Astrocyte (in vitro differentiated cells and primary cell): ENCODE results near the gene P2RX1. TPM values are rescaled to one million over a fixed set of nuclear protein-coding genes. Genes with fewer than 3 reads are reported as not detected.

Source experiments
- DNase-seq: peaks from one replicate; pipeline ENCODE4 v3.0.0-alpha.2; 2010; ENCODE audit warnings: low read depth
- FAIRE-seq: peaks from 2 replicates; lab custom pipeline; 2011; peaks lifted over from hg19 to GRCh38; lab: Jason Lieb, UNC
- H2AFZ ChIP-seq: 2 replicates; pipeline ENCODE4 v1.6.0; 2012; ENCODE audit warnings: low read depth, low read length, inconsistent platforms
- H3K27ac ChIP-seq: 2 replicates; pipeline ENCODE4 v1.5.1; 2011; ENCODE audit warnings: low read depth, low read length, inconsistent platforms
- H3K27me3 ChIP-seq: 2 replicates; pipeline ENCODE4 v1.6.0; 2011; ENCODE audit warnings: low read length, inconsistent platforms; ENCODE audit not compliant: insufficient read depth
- H3K36me3 ChIP-seq: 2 replicates; pipeline ENCODE4 v1.5.1; 2011; ENCODE audit warnings: low read length, inconsistent platforms; ENCODE audit not compliant: insufficient read depth
- H3K4me1 ChIP-seq: 2 replicates; pipeline ENCODE4 v1.5.1; 2011; ENCODE audit warnings: low read length, inconsistent platforms; ENCODE audit not compliant: insufficient read depth
- H3K4me2 ChIP-seq: 2 replicates; pipeline ENCODE4 v1.6.0; 2012; ENCODE audit warnings: low read length, inconsistent platforms
- H3K4me3 ChIP-seq: 2 replicates; pipeline ENCODE4 v1.5.1; 2011; ENCODE audit warnings: low read depth, mild to moderate bottlenecking, low read length, inconsistent platforms; ENCODE audit not compliant: insufficient read depth
- H3K79me2 ChIP-seq: 2 replicates; pipeline ENCODE4 v1.6.0; 2012; ENCODE audit warnings: mild to moderate bottlenecking, low read length, inconsistent platforms; ENCODE audit not compliant: insufficient read depth
- H3K9ac ChIP-seq: 2 replicates; pipeline ENCODE4 v1.6.0; 2012; ENCODE audit warnings: mild to moderate bottlenecking, low read length, inconsistent platforms
- H3K9me3 ChIP-seq: 2 replicates; pipeline ENCODE4 v1.5.1; 2012; ENCODE audit warnings: low read depth, mild to moderate bottlenecking, low read length, inconsistent platforms; ENCODE audit not compliant: insufficient read depth
- H4K20me1 ChIP-seq: 2 replicates; pipeline ENCODE4 v1.6.0; 2012; ENCODE audit warnings: low read length, inconsistent platforms; ENCODE audit not compliant: insufficient read depth
- H3K27ac Mint-ChIP-seq: one replicate; pipeline ENCODE4 v1.8.0; 2021; ENCODE audit warnings: mild to moderate bottlenecking, mixed read lengths; ENCODE audit not compliant: unreplicated experiment
- H3K27me3 Mint-ChIP-seq: one replicate; pipeline ENCODE4 v1.8.0; 2021; ENCODE audit warnings: low read depth, mixed read lengths; ENCODE audit not compliant: unreplicated experiment
- H3K36me3 Mint-ChIP-seq: one replicate; pipeline ENCODE4 v1.8.0; 2021; ENCODE audit warnings: low read depth, mixed read lengths; ENCODE audit not compliant: unreplicated experiment
- H3K4me1 Mint-ChIP-seq: one replicate; pipeline ENCODE4 v1.8.0; 2021; ENCODE audit warnings: low read depth, mixed read lengths; ENCODE audit not compliant: unreplicated experiment
- H3K4me3 Mint-ChIP-seq: one replicate; pipeline ENCODE4 v1.8.0; 2021; ENCODE audit warnings: mild to moderate bottlenecking, moderate library complexity, mixed read lengths; ENCODE audit not compliant: unreplicated experiment
- H3K9me3 Mint-ChIP-seq: one replicate; pipeline ENCODE4 v1.8.0; 2021; ENCODE audit warnings: mild to moderate bottlenecking, mixed read lengths; ENCODE audit not compliant: unreplicated experiment
- EZH2 ChIP-seq: IDR thresholded peaks from 2 replicates; pipeline ENCODE4 v1.6.1; 2012; ENCODE audit warnings: mild to moderate bottlenecking, low read length, inconsistent platforms; ENCODE audit not compliant: insufficient read depth
- total RNA-seq: library from RNA; stranded (reverse); gene quantifications from 2 replicates; pipeline ENCODE4 v1.2.1, GENCODE V29; 2021
- TF ChIP-seq, protein P1 (sequence below): IDR thresholded peaks from 2 replicates; pipeline ENCODE4 v1.5.1; 2011; ENCODE audit warnings: low read depth, mild to moderate bottlenecking, inconsistent platforms, low read length, moderate library complexity; ENCODE audit not compliant: insufficient read depth

Gene P2RX1
- total RNA-seq, 1 donor from 2014 or later = not detected

DNA sequence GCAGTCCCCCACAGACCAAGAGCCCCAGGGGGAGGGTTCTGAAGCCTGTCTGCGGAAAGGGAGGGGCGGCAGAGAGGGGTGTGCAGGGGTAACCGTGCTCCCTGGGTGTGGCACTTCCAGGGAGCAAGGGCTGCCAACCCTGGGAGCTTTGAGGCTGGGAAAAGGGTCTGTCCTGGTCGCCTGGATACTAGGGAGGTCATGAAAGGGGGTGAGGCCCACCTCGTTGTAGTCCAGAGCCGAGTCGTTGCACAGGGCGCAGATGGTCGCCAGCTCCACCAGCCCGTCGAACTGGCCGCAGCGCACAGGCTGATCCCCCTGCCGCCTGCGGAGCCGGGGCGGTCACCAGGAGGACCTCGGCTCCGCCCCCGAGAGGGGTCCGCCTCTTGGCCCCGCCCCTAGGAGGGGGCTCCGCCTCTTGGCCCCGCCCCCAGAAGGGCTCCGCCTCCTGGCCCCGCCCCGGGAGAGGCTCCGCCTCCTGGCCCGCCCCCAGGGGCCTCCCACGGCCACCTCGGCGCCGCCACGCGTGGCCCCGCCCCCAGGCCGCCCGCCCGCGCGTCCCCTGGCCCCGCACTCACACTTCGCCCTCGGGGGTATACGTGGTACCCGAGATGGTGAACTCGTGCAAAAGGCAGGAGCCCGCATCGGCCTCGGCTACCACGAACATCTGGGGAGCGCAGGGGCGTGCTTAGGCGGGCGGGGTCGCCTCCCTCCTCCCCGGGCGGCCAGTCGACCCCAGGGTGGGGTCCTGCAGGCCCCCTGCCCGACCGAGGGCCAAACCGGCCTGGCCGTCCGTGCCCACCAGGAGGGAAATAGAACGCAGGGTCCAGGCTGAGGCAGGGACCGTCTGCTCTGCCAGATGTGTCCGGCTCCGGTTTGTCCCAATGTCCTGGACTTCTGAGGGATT lies 28.5 kb upstream of the P2RX1 start:
- Mint-ChIP-seq H3K36me3 (peaks cover 2% of the 10 kb centered on the region), H3K27ac (no peak overlapping the region), H3K27me3 (peaks cover 24% of the 10 kb centered on the region), H3K4me1 (peaks cover 4% of the 10 kb centered on the region), H3K4me3 (no peak overlapping the region), H3K9me3 (no peaks in the 10 kb centered on the region)
- H4K20me1 ChIP-seq = no peaks in the 10 kb centered on the region
- no peaks in the 10 kb centered on the region for H3K9me3 ChIP-seq
- no peak for DNase-seq
- no peak overlapping the region for H3K9ac ChIP-seq
- no peak overlapping the region for H3K27ac ChIP-seq
- H3K4me3 ChIP-seq = peak overlapping the region; percentile 41
- H3K27me3 ChIP-seq = no peaks in the 10 kb centered on the region
- no peaks in the 10 kb centered on the region for H3K36me3 ChIP-seq
- no peaks in the 10 kb centered on the region for H3K4me1 ChIP-seq
- TF ChIP-seq, protein P1, sequence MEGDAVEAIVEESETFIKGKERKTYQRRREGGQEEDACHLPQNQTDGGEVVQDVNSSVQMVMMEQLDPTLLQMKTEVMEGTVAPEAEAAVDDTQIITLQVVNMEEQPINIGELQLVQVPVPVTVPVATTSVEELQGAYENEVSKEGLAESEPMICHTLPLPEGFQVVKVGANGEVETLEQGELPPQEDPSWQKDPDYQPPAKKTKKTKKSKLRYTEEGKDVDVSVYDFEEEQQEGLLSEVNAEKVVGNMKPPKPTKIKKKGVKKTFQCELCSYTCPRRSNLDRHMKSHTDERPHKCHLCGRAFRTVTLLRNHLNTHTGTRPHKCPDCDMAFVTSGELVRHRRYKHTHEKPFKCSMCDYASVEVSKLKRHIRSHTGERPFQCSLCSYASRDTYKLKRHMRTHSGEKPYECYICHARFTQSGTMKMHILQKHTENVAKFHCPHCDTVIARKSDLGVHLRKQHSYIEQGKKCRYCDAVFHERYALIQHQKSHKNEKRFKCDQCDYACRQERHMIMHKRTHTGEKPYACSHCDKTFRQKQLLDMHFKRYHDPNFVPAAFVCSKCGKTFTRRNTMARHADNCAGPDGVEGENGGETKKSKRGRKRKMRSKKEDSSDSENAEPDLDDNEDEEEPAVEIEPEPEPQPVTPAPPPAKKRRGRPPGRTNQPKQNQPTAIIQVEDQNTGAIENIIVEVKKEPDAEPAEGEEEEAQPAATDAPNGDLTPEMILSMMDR = no peak
- no peak for TF ChIP-seq EZH2
- H3K79me2 ChIP-seq = no peaks in the 10 kb centered on the region
- H3K4me2 ChIP-seq = peak overlapping the region; percentile 81
- no peak for FAIRE-seq
- peak overlapping the region; percentile 85 for H2AFZ ChIP-seq

DNA sequence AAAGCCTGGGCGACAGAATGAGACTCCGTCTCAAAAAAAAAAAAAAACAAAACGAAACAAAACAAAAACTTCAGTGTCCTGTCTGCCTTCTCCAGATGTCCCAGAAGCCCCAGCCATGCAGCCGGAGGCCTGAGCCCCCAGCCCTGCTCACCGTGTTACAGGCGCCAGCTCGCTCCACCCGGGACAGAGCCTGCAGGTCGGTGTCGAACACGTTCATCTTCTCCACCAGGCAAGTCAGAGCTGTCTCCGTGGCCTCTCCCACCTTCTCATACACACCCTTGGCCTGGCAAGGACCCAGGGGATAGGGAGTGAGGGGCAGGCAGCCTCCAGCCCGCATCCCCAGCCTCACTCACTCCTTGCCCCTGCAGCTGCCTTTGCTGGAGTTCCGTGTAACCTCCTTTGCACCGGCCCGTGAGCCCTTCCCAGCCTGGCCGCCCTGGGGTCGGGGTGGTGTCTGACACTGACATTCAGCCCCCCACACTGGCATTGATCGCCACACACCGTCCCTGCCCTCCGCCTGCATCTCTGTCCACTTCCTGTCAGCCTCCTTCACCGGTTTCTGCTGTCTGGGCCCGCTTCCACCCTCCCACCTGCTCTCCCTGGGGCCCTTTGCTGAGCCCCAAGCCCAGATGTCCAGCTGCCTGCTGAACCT lies 27.1 kb upstream of the P2RX1 start:
- FAIRE-seq = no peak
- no peak for TF ChIP-seq EZH2
- TF ChIP-seq, protein P1 = no peak

More for the DNA sequence above, 27.1 kb upstream of the P2RX1 start:
- H3K9ac ChIP-seq = no peak overlapping the region
- H4K20me1 ChIP-seq = no peaks in the 10 kb centered on the region
- peaks cover 22% of the 10 kb centered on the region for H3K27me3 Mint-ChIP-seq
- no peak overlapping the region for H2AFZ ChIP-seq
- H3K27me3 ChIP-seq = no peaks in the 10 kb centered on the region
- no peak overlapping the region for H3K4me2 ChIP-seq
- no peaks in the 10 kb centered on the region for H3K9me3 Mint-ChIP-seq
- H3K4me3 Mint-ChIP-seq = no peak overlapping the region
- no peaks in the 10 kb centered on the region for H3K79me2 ChIP-seq
- H3K36me3 Mint-ChIP-seq = peaks cover 2% of the 10 kb centered on the region
- no peak for DNase-seq
- H3K4me1 ChIP-seq = no peaks in the 10 kb centered on the region
- H3K4me1 Mint-ChIP-seq = peaks cover 4% of the 10 kb centered on the region
- no peak overlapping the region for H3K27ac ChIP-seq
- H3K36me3 ChIP-seq = no peaks in the 10 kb centered on the region
- no peaks in the 10 kb centered on the region for H3K9me3 ChIP-seq
- no peak overlapping the region for H3K4me3 ChIP-seq
- H3K27ac Mint-ChIP-seq = no peak overlapping the region
